G401.6 (cell line): ENCODE data around the gene CHST13.
"Not testable (repeated sequence)": the region's sequence is repeated elsewhere in the genome, so short reads cannot be mapped to it uniquely, and the experiment has no call there.

Experiments used
- FAIRE-seq: peaks from 2 replicates; lab custom pipeline; 2012; peaks lifted over from hg19 to GRCh38; lab: Jason Lieb, UNC

Gene CHST13

DNA sequence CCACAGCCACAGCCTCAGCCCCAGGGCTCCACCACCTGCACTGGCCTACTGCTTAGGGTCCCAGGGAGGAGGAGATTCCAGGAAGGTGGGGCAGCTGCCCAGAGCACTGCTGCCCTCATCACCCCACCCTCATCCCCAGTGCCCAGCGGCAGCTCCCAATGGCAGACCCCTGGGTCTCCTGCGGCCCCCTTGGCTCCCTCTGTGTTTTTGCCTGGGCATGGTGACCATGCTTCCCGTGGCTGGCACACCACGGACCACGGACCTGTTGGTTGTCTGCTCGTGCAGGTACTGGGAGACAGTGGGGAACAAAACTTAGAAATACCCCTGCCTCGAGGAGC is 2.7 kb downstream of the CHST13 start:
- no peak for FAIRE-seq

DNA sequence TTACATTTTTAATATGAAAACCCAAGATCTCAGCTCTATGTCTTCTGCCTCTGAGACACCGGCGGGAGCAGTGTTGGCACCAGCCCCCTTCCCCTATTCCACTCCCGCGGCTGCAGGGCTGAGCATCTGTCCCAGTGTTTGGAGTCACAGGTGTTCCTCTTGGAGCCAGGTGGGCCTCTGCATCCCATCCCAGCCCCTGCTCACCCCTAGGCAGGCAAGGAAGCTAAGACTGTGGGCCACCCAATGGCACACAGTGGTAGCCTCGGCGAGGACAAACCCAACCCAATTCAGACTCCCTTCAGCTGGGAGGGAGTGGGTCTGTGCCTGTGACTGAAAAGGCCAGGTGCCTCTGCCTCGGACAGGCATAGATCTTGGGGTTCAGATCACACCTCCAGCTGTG is 3.1 kb downstream of the CHST13 start:
- FAIRE-seq, result no peak

DNA sequence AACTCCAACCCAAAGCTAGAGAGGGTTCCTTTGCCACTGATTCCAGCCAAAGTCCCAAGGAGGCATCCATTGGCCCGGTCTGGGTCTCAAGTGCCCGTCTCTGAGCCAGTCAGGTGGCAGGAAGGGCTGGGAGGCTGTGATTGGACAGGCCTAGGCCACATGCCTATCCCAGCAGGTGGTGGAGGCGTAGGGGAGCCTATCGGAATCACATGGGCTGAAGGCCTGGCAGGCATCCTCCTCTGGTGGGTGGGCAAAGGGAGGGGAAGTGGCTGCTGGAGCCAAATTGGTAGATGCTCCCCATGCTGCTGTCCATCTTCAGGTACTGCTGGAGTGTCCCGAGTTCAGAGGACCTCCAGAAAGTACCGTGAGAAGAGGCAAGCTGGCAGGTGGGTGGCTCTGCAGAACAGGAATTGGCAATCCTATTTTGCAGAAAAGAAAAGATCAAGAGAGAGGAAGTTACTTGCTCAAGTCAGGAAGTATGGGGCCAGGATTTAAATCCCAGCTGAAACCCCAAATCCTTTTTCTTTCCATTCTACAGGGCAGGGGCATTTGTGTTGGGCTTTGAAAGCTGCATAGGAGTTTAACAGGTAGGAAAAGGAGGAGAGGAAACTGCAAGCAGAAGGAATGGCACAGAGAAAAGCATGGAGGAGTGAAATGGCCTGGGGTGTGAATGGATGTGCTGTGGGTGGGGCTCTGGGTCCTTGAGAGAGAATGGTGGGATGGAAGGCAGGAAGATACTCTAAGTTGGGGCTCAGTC is 3.7 kb downstream of the CHST13 start:
- FAIRE-seq, result no peak

DNA sequence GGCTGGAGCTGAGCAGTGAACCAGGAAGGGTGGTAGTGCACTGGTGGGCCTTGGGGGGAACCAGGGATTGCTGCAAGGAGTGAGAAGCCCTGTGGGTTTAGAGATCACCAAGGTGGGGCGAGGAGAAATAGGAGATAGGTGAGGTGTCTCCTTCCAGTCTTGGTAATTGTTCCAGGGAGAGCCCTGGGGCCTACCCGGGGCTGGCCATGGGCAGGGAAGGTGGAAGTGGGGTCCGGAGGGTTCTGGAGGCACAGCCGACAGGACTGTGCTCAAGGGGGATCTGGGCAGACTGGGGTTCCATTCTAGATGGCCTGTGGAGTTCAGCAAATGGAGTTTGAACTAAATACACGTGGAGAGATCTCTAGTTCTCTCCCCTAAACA is 4.5 kb downstream of the CHST13 start:
- FAIRE-seq, result no peak

DNA sequence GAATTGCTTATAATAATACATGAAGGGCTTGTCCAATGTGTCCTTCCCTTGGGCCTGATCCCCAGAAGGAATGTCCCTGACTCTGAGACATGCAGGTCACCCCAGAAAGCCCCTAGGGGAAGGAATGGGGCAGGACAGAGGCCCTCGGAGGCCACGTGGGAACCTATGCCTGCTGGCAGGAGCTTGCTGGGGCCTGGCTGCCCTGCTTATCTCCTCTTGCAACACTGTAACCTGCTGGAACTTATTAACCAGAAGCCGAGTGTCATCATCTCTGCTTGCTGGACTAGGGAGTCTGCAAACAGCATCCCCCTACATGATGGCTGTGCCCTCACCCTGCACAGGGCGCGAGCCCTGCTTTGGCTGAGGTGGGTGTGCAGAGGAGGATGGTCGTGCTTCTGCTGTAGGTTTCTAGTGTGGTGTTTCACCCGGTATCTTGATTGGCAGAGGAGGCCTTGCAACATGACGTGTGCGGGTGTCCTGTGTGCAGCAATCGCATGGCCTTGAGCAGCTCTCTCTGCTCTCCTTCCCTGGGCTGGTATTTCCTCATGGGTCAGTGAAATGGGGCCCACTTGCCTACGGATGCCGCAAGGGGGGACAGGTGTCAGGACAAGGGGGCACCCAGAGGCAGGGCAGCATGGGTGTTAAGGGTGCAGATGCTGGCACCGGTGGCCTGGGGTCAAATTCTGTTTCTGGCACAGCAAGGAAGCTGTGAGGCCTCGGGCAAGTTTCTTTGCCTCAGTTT is 5.0 kb downstream of the CHST13 start:
- no peak for FAIRE-seq

DNA sequence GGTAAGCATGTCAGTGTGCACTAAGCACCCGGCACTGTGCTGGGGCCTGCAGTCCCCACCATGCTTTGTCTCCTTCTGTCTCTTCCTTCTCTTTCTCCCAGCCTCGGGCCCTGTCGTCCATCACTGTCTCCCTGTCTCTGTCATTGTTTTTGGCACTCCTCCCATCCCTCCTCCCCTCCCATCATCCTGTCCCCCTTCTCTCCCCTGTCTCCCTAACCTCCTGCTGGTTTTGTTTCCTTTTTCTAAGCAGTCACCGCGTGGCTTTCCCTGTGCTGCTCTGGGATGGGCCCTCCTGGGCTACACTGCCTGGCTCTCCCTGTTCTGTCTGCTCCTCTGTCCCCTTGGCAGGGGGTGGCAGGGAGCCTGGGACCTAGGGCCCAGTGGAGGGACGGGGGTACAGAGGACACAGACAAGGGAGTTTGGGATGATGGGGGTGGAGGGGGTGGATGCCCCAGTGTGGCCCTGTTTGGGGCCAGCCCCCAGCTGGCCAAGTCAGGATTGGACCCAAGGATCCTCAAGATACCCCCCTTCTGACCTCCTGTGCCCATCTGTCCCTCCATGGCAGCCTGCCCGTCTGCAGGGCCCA is 5.7 kb downstream of the CHST13 start:
- no peak for FAIRE-seq

DNA sequence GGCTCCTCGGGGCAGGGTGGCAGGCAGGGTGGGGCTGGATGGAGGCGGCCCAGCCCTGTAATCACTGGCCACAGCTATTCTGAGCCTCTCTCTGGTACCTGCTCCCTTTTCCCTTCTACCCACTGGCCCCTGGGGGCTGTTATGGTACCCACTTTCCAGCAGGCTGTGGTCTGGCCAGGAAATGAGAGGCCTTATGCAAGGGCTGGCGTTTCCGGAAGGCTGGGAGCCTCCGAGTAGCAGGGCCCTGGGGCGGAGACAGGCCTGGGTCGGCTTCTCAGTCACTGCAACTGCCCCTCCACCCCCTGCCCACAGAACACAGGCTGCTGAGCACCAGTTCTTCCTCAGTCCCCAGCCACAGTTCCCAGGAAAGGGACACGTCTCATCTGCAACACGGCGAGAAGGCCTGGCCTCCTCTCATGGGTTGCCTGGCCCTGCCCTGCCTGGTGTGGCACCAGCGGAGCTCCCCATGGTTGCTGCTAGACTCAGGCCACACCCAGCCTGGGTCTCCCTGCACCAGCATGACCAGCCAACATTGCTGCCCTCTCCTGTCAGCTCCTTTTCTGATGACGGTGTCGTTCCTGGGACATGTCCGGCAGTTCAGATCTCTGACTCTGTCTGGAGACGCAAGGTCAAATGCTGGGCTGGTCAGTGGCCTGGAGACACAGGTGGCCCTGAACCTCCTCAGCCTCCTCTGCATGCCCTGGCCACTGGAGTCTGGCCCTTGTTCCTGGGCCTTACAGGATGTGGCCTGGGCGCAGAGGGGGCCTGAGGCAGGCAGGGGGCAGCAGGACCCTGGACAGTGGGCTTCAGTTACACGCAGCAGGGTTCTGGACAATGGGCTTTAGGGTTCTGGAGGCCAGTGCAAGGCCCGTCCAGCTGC is 6.5 kb downstream of the CHST13 start:
- FAIRE-seq, result no peak

DNA sequence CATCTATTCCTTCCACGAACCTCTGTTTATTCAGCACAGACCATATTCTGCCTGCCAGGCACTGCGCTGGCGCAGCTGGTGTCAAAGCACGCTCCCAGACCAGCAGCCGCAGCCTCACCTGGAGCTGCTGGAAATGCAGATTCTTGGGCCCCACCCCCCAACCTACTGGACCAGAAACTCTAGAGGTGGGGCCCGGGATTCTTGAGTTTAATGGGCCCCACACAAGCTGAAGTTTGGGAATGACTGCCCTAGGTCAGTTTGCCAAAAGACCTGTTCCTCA is 7.0 kb downstream of the CHST13 start:
- FAIRE-seq, result no peak

DNA sequence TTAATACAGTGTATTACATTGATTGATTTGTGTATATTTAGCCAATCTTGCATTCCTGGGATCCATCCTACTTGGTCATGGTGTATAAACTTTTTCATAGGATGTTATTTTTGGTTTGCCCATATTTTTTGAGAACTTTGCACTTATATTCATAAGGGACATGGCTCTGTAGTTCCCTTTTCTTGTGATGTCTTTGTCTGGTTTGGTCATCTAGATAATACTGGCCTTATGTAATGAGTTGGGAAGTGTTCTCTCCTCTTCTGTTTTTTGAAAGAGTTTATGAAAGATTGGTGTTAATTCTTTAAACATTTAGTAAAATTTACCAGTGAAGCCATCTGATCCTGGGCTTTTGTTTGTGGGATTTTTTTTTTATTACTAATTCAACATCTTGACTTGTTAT is 9.6 kb downstream of the CHST13 start:
- FAIRE-seq, result no peak

DNA sequence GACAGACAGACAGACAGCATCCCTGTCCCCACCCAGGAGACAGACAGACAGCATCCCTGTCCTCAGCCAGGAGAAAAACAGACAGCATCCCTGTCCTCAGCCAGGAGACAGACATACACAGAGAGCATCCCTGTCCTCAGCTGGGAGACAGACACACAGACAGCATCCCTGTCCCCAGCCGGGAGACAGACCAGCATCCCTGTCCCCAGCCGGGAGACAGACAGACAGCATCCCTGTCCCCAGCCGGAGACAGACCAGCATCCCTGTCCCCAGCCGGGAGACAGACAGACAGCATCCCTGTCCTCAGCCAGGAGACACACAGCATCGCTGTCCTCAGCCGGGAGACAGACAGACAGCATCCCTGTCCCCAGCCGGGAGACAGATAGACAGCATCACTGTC is 10.8 kb downstream of the CHST13 start:
- not testable (repeated sequence) for FAIRE-seq

DNA sequence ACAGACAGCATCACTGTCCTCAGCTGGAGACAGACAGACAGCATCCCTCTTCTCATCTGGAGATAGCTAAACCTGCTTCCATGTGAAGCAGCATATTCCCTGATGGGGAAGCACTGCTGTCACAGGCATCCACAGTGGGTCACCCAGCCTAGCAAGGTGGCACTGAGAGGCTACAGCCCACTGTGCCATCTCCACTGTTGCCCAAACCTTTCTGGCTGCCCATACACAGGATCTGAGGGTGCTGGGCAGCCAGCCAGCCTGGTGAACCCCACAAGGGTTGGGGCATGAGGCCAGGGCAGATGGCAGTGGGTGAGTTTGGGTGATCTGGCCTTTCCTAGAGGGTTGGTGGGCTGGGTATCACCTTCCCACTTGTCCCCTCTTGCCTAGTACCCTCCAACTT is 11.7 kb downstream of the CHST13 start:
- no peak for FAIRE-seq

DNA sequence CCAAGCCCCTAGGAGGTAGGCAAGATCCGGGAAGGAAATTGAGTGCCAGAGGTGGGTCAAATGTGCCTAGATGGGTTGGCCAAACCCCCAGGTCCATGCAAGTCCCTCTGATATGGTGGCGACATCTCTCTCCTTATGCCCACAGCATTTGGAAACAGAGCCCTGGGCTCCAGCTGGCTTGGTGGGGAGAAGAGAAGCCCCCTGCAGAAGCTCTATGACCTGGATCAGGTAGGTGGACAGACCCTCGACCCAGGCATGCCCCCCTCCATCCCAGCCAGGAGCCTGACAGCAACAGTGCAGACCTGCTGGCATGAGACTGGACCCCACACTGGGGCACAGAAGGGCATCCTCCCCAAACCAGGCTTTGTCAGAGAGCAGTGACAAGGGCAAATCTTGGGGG is 12.2 kb downstream of the CHST13 start:
- no peak for FAIRE-seq

DNA sequence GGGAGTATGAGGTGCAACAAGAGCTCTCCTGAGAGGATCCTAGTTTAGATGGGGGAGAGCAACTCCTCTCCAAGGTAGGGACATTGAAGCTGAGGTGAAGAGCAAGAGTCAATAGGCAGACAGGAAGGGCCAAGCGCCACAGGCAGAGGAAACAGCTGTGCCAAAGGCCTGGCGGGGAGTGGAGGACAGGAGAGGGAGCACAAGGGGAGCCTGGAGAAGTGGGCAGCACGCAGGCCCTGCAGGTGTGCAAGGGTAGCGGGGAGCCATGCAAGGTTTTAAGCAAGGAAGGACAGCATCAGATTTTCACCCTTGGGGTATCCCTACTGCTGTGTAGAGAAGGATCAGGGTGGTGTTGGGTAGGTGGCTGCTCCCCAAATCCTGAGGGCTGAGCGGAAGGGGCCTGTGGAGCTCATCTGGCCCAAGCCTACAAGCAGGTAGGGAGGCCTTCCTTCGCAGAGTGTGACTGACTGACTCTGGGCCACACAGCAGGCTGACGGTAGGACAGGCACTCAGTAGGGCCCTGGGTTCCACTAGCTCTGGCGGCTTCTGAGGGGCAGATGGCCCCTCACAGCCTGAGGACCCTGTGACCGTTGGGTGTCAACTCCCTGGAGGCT is 13.3 kb downstream of the CHST13 start:
- no peak for FAIRE-seq

DNA sequence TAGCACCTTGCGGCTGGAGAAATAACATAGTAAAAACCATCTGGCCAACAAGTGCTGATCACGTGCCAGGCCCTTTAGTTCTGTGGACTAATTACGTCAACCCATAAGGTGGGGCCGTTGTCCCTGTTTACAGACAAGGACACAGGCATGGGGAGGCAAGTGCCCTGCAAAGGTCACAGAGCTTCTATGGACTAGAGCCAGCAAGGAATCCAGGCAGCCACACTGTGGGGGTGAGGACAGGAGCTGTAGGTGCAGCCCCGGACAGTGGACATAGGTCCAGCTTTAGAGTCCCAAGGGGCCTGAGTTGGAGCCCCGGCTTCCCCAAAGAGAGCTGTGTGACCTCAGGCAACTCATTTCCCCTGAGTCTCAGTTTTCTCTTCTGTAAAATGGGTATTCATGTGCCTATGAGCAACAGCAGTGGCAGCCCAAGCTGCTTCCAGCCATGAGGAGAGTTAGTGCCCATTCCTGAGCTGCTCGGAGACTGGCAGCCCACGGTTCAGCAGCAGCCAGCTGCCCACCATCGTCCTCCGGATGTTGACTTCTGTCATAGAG is 13.9 kb downstream of the CHST13 start:
- FAIRE-seq, result no peak

DNA sequence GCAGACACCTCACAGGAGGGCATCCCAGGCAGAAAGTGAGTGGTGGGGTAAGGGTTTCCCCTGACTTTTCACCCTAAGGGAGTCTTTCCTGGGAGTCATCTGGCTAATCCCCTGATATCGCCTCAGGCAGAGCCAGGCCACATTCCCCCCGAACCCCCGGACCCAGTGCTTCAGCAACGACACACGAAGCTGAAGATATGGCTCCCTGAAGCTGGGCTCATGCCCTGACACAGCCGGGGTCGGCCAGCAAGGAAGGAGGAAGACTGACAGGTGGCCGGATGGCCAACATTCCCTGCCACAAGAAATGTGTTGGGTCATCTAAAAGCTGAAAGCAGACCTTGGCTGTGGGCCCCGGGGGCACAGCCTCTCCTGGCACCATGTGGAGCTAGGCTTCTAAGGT is 14.4 kb downstream of the CHST13 start:
- no peak for FAIRE-seq

DNA sequence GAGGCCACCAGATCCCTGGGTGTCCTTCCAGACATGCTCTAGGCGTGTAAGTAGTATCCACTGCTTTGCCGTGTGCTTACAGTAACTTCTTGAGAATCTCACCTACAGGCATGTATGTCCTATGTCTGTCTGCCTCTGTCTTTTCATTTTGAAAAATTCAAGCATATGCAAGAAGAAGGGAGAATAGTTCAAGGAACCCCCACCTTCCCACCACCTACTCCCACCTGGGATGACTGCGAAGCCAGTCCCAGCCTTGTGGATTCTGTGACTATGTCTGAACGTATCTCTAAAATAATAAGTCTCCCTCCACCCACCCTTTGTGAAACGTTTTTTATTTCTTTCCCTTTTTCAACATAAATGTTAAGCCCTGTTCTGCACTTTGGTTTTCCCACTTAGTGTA is 15.0 kb downstream of the CHST13 start:
- no peak for FAIRE-seq

DNA sequence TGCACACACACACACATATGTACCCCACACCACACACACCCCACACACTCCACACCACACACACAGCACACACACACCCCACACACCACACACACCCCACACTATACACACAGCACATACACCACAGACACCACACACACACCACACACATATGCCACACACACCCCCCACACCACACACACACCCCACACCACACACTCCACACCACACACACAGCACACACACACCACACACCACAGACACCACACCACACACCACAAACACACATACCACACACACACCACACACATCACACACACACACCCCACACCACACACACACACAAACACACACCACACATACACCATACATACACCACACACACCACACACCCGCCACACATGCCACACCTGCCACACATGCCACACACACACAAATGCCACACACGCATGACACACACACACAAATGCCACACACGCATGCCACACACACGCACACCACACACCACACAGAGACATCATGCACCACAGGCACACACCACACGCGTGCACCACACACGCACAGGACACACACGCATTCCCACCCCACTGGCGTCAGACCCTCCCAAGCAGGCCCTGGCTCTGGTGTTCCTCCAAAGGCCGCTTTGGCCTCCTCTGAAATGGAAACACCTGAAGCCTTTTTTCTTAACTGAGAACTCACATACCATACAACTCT is 15.7 kb downstream of the CHST13 start:
- FAIRE-seq, result no peak

DNA sequence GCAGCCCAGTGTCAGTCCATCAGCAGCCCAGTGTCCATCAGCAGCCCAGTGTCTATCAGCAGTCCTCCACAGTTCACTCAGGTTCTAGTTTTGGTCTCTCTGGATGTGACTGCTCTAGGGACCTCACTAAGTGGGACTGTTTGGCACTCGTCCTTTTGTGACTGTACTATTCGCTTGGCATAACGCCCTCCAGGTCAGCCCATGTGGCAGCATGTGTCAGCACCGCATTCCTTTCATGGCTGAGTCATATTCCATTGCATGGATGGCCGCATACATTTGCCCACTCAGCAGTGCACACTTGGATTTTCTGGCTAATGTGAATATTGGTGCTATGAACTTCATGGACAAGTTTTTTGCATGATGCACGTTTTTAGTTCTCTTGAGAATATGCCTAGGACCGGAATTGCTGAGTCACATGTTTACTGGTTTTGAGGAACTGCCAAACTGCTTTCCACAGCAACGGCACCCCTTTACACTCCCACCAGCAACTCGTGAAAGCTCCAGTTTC is 16.4 kb downstream of the CHST13 start:
- no peak for FAIRE-seq

DNA sequence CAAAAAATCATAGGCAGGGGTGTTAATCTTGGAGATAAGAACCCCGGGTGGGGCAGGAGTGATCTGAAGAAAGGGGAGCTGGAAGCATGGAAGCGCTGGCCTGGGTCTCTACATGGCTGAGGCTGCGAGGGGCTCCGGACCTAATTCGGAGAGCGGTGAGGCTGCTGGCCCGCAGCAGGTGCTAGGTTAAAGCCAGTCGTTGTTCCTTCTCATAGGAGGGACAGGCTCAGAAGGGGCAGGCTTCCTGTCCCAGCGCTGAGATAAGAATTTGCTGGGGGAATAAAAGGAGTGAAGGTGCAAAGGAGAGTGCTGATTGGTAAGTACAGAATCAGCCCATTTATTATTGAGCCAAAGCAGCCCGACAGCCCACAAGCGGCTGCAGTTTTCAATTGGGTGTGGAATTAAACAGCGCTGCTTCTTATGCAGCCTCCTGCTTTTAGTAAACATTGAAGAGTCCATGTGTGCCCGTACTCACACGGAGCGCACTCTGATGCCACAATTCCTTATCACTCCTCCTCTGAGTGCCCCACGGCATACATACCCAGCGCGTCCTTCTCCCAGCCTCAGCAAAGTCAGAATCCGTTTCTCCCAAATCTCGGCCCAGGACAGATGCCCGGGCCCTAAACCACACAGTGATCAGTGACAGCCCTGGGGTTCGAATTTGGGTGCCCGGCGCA is 17.1 kb downstream of the CHST13 start:
- FAIRE-seq, result no peak

DNA sequence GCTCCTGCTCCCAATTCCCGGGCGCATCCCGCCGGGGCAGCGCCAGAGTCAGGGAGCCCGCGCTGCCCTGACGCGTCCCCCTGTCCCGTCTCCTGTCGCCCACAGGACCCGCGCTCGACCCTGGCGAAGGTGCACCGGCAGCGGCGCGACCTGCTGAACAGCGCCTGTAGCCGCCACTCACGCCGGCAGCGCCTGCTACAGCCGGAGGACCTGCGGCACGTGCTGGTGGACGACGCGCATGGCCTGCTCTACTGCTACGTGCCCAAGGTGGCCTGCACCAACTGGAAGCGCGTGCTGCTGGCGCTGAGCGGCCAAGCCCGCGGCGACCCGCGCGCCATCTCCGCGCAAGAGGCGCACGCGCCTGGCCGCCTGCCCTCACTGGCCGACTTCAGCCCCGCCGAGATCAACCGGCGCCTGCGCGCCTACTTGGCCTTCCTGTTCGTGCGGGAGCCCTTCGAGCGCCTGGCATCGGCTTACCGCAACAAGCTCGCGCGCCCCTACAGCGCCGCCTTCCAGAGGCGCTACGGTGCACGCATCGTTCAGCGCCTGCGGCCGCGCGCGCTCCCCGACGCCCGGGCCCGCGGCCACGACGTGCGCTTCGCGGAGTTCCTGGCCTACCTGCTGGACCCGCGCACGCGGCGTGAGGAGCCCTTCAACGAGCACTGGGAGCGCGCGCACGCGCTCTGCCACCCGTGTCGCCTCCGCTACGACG is 17.8 kb downstream of the CHST13 start:
- no peak for FAIRE-seq
